ENCODE data around the gene PTGIS.

Gene PTGIS

DNA sequence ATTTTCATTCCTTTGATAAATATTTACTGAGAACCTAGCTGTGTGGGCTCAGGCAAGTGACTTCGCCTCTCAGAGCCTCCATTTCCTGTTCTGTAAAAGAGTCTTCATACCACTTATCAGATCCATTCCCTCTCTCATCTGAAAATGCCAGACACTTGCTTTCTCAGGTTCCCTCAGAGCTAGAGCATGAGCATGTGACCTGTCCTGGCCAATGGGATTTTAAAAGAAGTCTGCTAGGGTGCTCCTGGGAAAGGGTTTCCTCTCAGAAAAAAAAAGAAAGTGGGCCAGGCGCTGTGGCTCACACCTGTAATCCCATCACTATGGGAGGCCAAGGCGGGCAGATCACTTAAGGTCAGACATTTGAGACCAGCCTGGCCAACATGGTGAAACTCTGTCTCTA is 90.7 kb downstream of the PTGIS start:
- no peak for DNase-seq (ENCODE audit: low read depth)
- TF ChIP-seq CTCF (conservative IDR thresholded peaks at IDR 0.05; ENCODE audit: low read depth, low read length): no peak
- H3K4me3 ChIP-seq (ENCODE audit: low read depth, low read length): no peak overlapping the region

DNA sequence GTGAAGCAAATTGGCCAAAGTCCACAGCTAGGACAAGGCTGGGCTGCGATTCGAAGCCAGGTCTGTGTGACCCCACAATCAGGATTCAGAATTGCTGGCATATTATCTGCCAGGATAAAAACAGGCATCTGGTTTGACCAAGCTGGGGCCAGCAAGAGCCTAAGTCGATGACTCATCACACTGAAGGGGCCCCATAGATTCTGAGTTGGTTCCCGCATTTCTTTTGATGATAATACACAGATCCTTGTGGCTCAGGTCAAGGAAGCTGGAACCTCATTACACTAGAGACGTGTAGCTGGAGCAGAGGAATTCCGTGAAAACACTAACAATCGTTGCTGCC is 92.0 kb downstream of the PTGIS start:
- no peak for DNase-seq (ENCODE audit: low read depth)
- no peak overlapping the region for H3K4me3 ChIP-seq (ENCODE audit: low read depth, low read length)
- TF ChIP-seq CTCF (conservative IDR thresholded peaks at IDR 0.05; ENCODE audit: low read depth, low read length): no peak

- TF ChIP-seq CTCF (conservative IDR thresholded peaks at IDR 0.05; ENCODE audit: low read depth, low read length): no peak
- no peak overlapping the region for H3K4me3 ChIP-seq (ENCODE audit: low read depth, low read length)
- no peak for DNase-seq (ENCODE audit: low read depth)
Observed at GRCh38 chr20:49475292-49476015, 92.5 kb downstream of the PTGIS start.

DNA sequence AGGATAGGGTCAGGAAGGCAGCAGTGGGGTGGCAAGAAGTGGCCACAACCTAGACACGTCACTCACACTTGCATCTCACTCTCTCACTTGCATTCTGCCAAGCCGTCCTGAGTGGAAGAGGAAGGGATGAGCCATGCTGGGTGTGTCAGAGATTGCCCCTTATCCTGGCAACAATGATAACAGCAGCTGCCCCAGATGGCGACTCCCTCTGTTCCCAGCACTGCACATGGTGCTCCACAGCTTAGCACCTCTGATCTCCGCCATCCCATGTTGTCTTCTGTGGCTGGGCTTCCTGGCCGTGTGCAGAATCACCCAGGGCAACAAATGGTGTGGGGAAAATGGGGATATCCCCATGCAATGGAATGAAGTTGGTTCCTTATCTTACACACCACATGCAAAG is 96.5 kb downstream of the PTGIS start:
- no peak for DNase-seq (ENCODE audit: low read depth)
- TF ChIP-seq CTCF (conservative IDR thresholded peaks at IDR 0.05; ENCODE audit: low read depth, low read length): no peak
- H3K4me3 ChIP-seq (ENCODE audit: low read depth, low read length): no peak overlapping the region

GRCh38 chr20:49470922-49471321 is 97.0 kb downstream of the PTGIS start:
- H3K4me3 ChIP-seq (ENCODE audit: low read depth, low read length): no peak overlapping the region
- TF ChIP-seq CTCF (conservative IDR thresholded peaks at IDR 0.05; ENCODE audit: low read depth, low read length): no peak
- DNase-seq (ENCODE audit: low read depth): no peak

- no peak for DNase-seq (ENCODE audit: low read depth)
- no peak overlapping the region for H3K4me3 ChIP-seq (ENCODE audit: low read depth, low read length)
- TF ChIP-seq CTCF (conservative IDR thresholded peaks at IDR 0.05; ENCODE audit: low read depth, low read length): no peak
Observed at GRCh38 chr20:49469060-49469459, 98.9 kb downstream of the PTGIS start.

- no peak for TF ChIP-seq CTCF (conservative IDR thresholded peaks at IDR 0.05; ENCODE audit: low read depth, low read length)
- no peak for DNase-seq (ENCODE audit: low read depth)
- H3K4me3 ChIP-seq (ENCODE audit: low read depth, low read length): no peak overlapping the region
Observed at GRCh38 chr20:49468412-49468811, 99.5 kb downstream of the PTGIS start.

Measured in choroid plexus epithelial cell (primary cell).